Right cardiac atrium (tissue), 5 donors: ENCODE results near the gene WDR90. TPM values are rescaled to one million over a fixed set of nuclear protein-coding genes. Genes with fewer than 3 reads are reported as not detected.
A peak's percentile ranks its signal among the peaks of the same experiment; 100 is the strongest.

Source experiments
- ATAC-seq, 2 donors: fragments of 200-7000 bp; cut with Tn5 transposase; one replicate each; pipeline versions ENCODE4 v1.8.0 to v1.9.1; 2020; ENCODE audit warnings: moderate library complexity in 2 of 2, mild to moderate bottlenecking in 1 of 2
- DNase-seq, 3 donors: peaks; one replicate each; pipeline ENCODE4 v3.0.0-alpha.2; 2020
- H3K27ac ChIP-seq: one replicate; pipeline ENCODE4 v1.5.1; 2013; ENCODE audit warnings: mild to moderate bottlenecking, low read length, control low read depth, moderate library complexity
- H3K27me3 ChIP-seq: one replicate; pipeline ENCODE4 v1.6.1; 2013; ENCODE audit not compliant: control insufficient read depth, insufficient read depth
- H3K4me1 ChIP-seq: one replicate; pipeline ENCODE4 v1.6.1; 2013; ENCODE audit warnings: low read length; ENCODE audit not compliant: control insufficient read depth, insufficient read depth
- H3K4me3 ChIP-seq: one replicate; pipeline ENCODE4 v1.5.1; 2013; ENCODE audit warnings: low read length, control low read depth
- H3K9me3 ChIP-seq: one replicate; pipeline ENCODE4 v1.6.1; 2013; ENCODE audit warnings: low read length; ENCODE audit not compliant: control insufficient read depth
- WGBS: extraction: QIAGEN DNeasy Blood & Tissue Kit; methylation state at CpG from one replicate; pipeline ENCODE4 v1.1.7; 2013; 5-methylcytosine and 5-hydroxymethylcytosine counted together
- intact Hi-C, 4 donors: fragments of 100-400 bp; cut with DNase I; formaldehyde crosslinking; loops; one replicate each; pipeline versions ENCODE4 v1.11.0 to v1.14.0; 2022 to 2023
- polyA plus RNA-seq: library from polyadenylated mRNA; stranded (reverse); fragments of 200-250 nt; gene quantifications from one replicate; pipeline ENCODE4 v1.2.3, GENCODE V29; 2013
- total RNA-seq, 4 donors: library from RNA; stranded (reverse); fragmentation: NEBNext Ultra II Directional; extraction: Animal tissue kit (Norgen Biotek cat#: 25700); gene quantifications; one replicate each; pipeline ENCODE4 v1.2.1, GENCODE V29; 2021
- donor health status: healthy with polysubstance abuse.
- donor health status: DM: no; HTN: yes; CAD: no.
- donor health status: DM: no; HTN: no; CAD: no.
- donor health status: DM: no; HTN: yes; CAD: no; lungs with severe emphysema.
- donor health status: DM: yes; HTN: yes; CAD: no.

The WDR90 gene
- total and polyA plus RNA-seq, 5 donors, result 8.1 to 13.7 (median 11.9) TPM

DNA sequence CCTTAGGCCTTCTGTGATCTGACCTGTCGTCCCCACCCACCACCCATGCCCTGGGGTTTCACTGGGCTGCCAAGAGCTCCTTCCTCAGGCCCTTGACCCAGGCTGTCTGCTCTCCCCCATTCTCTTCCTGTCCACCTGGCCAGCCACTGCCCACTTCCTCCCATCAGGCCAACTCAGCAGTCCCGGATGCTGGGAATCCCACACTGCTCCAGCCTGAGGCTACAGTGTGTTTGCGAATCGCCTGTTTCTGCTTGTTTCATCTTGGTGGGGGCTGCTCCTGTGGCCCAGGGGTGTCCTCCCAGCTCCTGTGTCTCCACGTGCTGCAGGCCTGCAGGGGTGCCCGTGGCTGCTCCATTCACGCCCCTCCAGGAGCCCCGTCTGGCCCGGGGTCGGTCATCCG is 64.9 kb downstream of the WDR90 start:
- intact Hi-C loops, result loop anchor here in 3 of 4 donors (5.0 to 10.0 kb wide), 3 partner anchors 71 to 341 kb away; partner anchors contain the start of genes CHTF18 (in 3 of the 3) and RPUSD1 (in 3 of the 3)
- Histone ChIP-seq H3K9me3 (no peaks in the 10 kb centered on the region), H3K27me3 (no peaks in the 10 kb centered on the region), H3K4me1 (no peaks in the 10 kb centered on the region), H3K27ac (no peak overlapping the region), H3K4me3 (no peak overlapping the region)
- DNase-seq (no peak), ATAC-seq (no peak)
- WGBS, result 71% methylated on average over 11 of the region's 11 CpGs

DNA sequence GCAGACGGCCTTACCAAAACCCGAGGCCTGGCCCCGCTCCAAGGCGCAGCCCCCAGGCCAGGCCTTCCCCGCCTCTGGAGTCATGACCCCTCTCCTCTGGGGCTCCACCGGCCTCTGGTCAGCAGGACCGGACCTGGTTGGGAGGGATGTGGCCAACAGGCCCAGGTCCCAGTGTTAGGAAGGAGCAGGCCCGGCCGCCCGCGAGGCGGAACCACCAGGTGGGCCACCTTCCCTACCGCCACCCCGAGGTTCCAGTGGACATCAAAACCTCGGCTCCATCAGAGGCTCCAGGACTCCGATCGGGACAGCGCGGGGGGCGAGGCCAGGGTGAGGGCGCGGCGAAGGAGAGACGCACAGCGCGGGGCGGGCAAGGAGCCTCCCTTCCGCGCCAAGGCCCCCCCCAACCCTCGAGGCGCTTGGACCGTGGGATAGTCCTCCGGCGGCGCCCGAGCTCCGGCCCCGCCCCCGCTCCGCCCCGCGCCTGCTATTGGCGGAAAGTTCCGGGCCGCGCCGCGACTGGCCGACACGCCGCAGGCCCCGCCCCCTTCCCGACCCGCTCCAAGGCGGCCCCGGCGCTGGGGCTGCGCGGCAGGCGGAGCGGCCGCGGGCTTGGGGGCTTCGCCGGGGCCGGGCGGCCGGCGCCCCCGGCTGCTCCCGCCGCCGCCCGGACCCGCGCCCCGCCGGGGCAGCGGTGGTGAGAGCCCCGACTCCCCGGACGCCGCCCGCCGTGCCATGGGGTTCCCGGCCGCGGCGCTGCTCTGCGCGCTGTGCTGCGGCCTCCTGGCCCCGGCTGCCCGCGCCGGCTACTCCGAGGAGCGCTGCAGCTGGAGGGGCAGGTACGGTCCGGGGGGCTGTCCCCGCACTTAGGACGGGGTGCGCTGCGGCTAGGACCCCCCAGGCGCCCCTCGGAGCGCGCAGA is 65.7 kb downstream of the WDR90 start, which contains the start of gene METRN:
METRN (plus strand) TSS at position 561 of the 919 bp plus-strand sequence; CDS start at position 733, 172 bp downstream.
- WGBS, result 3% methylated on average over 107 of the region's 108 CpGs
- peak; percentile 88 to 90 for ATAC-seq
- no peak within 1 kb of the TSS for H3K27ac ChIP-seq

DNA sequence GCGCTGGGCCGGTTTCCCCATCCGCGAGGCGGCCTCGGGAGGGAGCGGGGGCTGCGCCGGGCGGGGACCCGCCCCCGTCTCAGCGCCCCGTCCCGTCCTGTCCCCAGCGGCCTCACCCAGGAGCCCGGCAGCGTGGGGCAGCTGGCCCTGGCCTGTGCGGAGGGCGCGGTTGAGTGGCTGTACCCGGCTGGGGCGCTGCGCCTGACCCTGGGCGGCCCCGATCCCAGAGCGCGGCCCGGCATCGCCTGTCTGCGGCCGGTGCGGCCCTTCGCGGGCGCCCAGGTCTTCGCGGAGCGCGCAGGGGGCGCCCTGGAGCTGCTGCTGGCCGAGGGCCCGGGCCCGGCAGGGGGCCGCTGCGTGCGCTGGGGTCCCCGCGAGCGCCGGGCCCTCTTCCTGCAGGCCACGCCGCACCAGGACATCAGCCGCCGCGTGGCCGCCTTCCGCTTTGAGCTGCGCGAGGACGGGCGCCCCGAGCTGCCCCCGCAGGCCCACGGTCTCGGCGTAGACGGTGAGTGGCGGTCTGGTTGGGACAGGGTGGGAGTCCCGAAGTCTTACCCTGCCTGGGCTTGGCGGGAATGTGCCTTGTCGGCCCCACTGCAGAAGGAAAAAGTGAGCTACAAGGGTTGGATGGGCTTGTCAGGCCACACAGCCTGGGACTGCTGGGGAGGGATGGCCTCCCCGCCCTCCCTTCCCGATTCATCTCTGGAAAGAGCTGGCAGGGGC is 66.5 kb downstream of the WDR90 start:
- Histone ChIP-seq H3K4me1 (peaks cover 3% of the 10 kb centered on the region), H3K27me3 (no peaks in the 10 kb centered on the region), H3K9me3 (no peaks in the 10 kb centered on the region), H3K4me3 (peak overlapping the region; percentile 91), H3K27ac (no peak overlapping the region)
- DNase-seq, result peak in 1 of 3 donors; percentile 74
- intact Hi-C loops, result loop anchor here in 2 of 4 donors (10.0 kb wide), 2 partner anchors 69 to 339 kb away; partner anchors contain the start of genes CHTF18 (in 1 of the 2) and RPUSD1 (in 1 of the 2)
- 2% methylated on average over 74 of the region's 74 CpGs for WGBS
- ATAC-seq, result no peak

More for the DNA sequence above, 65.7 kb downstream of the WDR90 start, which contains the start of gene METRN:
- peak within 1 kb of the TSS; percentile 91 for H3K4me3 ChIP-seq
- H3K27me3 ChIP-seq, result no peaks in the 10 kb centered on the region
- peaks cover under 1% of the 10 kb centered on the region for H3K4me1 ChIP-seq
- intact Hi-C loops, result loop anchor here in 3 of 4 donors (5.0 to 10.0 kb wide), 3 partner anchors 70 to 340 kb away; partner anchors contain the start of genes CHTF18 (in 3 of the 3) and RPUSD1 (in 3 of the 3)
- peak; percentile 93 to 99 (median 97) for DNase-seq
- H3K9me3 ChIP-seq, result no peaks in the 10 kb centered on the region

DNA sequence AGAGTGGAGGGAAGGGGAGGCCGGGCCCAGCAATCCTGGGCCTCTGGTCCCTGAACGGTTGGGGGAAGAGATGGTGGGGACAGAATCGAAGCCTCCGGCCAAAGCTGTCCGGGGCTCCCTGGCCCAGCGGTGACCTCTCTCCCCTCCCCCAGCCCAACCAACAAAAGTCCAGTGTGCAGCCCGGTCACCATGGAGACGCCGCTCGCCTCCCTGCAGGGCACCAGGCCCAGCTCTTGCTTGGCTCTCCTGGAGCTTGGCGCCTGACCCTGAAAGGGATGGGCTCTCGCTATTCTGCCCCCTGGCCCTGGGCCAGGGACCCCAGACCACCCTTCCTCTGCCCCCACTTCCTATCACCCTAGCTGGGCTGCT is 67.0 kb downstream of the WDR90 start:
- H3K4me3 ChIP-seq, result peak overlapping the region; percentile 91
- 26% methylated on average over 12 of the region's 12 CpGs for WGBS
- peak; percentile 53 to 82 (median 78) for DNase-seq
- H3K27me3 ChIP-seq, result no peaks in the 10 kb centered on the region
- peaks cover 3% of the 10 kb centered on the region for H3K4me1 ChIP-seq
- no peaks in the 10 kb centered on the region for H3K9me3 ChIP-seq
- intact Hi-C loops, result loop anchor here in 2 of 4 donors (10.0 kb wide), 2 partner anchors 69 to 339 kb away; partner anchors contain the start of genes CHTF18 (in 1 of the 2) and RPUSD1 (in 1 of the 2)
- no peak overlapping the region for H3K27ac ChIP-seq
- no peak for ATAC-seq

DNA sequence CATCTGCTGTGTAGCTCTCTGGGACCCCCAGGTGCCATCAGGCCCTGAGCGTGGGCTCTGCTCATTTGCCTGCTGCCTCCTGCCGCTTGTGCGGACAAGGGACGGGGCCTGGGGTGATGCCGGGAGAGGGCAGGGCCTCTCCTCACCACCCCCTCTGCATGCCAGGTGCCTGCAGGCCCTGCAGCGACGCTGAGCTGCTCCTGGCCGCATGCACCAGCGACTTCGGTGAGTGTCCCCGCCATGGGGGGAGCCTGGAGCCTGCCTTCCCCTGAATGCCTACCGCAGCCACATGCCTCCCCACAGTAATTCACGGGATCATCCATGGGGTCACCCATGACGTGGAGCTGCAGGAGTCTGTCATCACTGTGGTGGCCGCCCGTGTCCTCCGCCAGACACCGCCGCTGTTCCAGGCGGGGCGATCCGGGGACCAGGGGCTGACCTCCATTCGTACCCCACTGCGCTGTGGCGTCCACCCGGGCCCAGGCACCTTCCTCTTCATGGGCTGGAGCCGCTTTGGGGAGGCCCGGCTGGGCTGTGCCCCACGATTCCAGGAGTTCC is 67.7 kb downstream of the WDR90 start:
- no peak for ATAC-seq
- DNase-seq, result no peak
- Histone ChIP-seq H3K4me1 (peaks cover 3% of the 10 kb centered on the region), H3K4me3 (no peak overlapping the region), H3K27me3 (no peaks in the 10 kb centered on the region), H3K27ac (no peak overlapping the region), H3K9me3 (no peaks in the 10 kb centered on the region)
- intact Hi-C loops, result loop anchor here in 2 of 4 donors (10.0 kb wide), 2 partner anchors 68 to 338 kb away; partner anchors contain the start of genes CHTF18 (in 1 of the 2) and RPUSD1 (in 1 of the 2)
- 87% methylated on average over 29 of the region's 29 CpGs for WGBS

Other genes with a start within 250 kb of the WDR90 start
- gene DECR2, start 247.5 kb upstream of the WDR90 start, total RNA-seq, result 10 to 100 TPM in 3 of 4 donors, 1 to 10 TPM in 1; 8.6 to 14.6 (median 13.3) TPM
- gene DECR2, start 247.5 kb upstream of the WDR90 start, polyA plus RNA-seq, result 14.3 TPM
- gene RAB11FIP3, start 223.7 kb upstream of the WDR90 start, total RNA-seq, result 10 to 100 TPM; 32.2 to 44.6 (median 38.4) TPM
- gene RAB11FIP3, start 223.7 kb upstream of the WDR90 start, polyA plus RNA-seq, result 25.1 TPM
- 10 to 100 TPM; 15.4 to 22.1 (median 19.6) TPM for gene CAPN15, start 121.7 kb upstream of the WDR90 start, total RNA-seq
- 16.9 TPM for gene CAPN15, start 121.7 kb upstream of the WDR90 start, polyA plus RNA-seq
- gene PRR35, start 89.0 kb upstream of the WDR90 start, total RNA-seq, result not detected
- gene PRR35, start 89.0 kb upstream of the WDR90 start, polyA plus RNA-seq, result not detected
- under 1 TPM; 0.22 to 0.62 (median 0.54) TPM for gene NHLRC4, start 82.4 kb upstream of the WDR90 start, total RNA-seq
- gene NHLRC4, start 82.4 kb upstream of the WDR90 start, polyA plus RNA-seq, result 0.84 TPM
- gene PIGQ, start 79.4 kb upstream of the WDR90 start, total RNA-seq, result 10 to 100 TPM; 19.8 to 23.0 (median 21.6) TPM
- 22.9 TPM for gene PIGQ, start 79.4 kb upstream of the WDR90 start, polyA plus RNA-seq
- 10 to 100 TPM; 10.9 to 13.4 (median 11.9) TPM for gene RAB40C, start 59.3 kb upstream of the WDR90 start, total RNA-seq
- gene RAB40C, start 59.3 kb upstream of the WDR90 start, polyA plus RNA-seq, result 13.4 TPM
- gene WFIKKN1, start 18.4 kb upstream of the WDR90 start, total RNA-seq, result under 1 TPM; 0.15 to 0.70 (median 0.20) TPM
- gene WFIKKN1, start 18.4 kb upstream of the WDR90 start, polyA plus RNA-seq, result 0.29 TPM
- gene METTL26, start 13.1 kb upstream of the WDR90 start, total RNA-seq, result 10 to 100 TPM; 55.4 to 60.3 (median 56.6) TPM
- 128 TPM for gene METTL26, start 13.1 kb upstream of the WDR90 start, polyA plus RNA-seq
- gene MCRIP2, start 7.5 kb upstream of the WDR90 start, total RNA-seq, result 100 to 1,000 TPM in 1 of 4 donors, 10 to 100 TPM in 3; 71.2 to 121 (median 85.6) TPM
- gene MCRIP2, start 7.5 kb upstream of the WDR90 start, polyA plus RNA-seq, result 141 TPM
- gene RHOT2, start 18.8 kb downstream of the WDR90 start, total RNA-seq, result 100 to 1,000 TPM in 1 of 4 donors, 10 to 100 TPM in 3; 84.3 to 104 (median 90.8) TPM
- gene RHOT2, start 18.8 kb downstream of the WDR90 start, polyA plus RNA-seq, result 101 TPM
- 1 to 10 TPM in 3 of 4 donors, under 1 TPM in 1; 0.89 to 2.9 (median 1.7) TPM for gene RHBDL1, start 26.3 kb downstream of the WDR90 start, total RNA-seq
- 2.3 TPM for gene RHBDL1, start 26.3 kb downstream of the WDR90 start, polyA plus RNA-seq
- 100 to 1,000 TPM; 114 to 121 (median 119) TPM for gene STUB1, start 31.0 kb downstream of the WDR90 start, total RNA-seq
- gene STUB1, start 31.0 kb downstream of the WDR90 start, polyA plus RNA-seq, result 126 TPM
- 10 to 100 TPM; 52.0 to 55.7 (median 54.6) TPM for gene JMJD8, start 35.0 kb downstream of the WDR90 start, total RNA-seq
- gene JMJD8, start 35.0 kb downstream of the WDR90 start, polyA plus RNA-seq, result 49.7 TPM
- gene WDR24, start 41.0 kb downstream of the WDR90 start, total RNA-seq, result 1 to 10 TPM; 7.1 to 9.0 (median 8.2) TPM
- 6.3 TPM for gene WDR24, start 41.0 kb downstream of the WDR90 start, polyA plus RNA-seq
- under 1 TPM; 0.19 to 0.38 (median 0.28) TPM for gene FBXL16, start 56.4 kb downstream of the WDR90 start, total RNA-seq
- 0.34 TPM for gene FBXL16, start 56.4 kb downstream of the WDR90 start, polyA plus RNA-seq
- 10 to 100 TPM; 65.2 to 75.0 (median 69.4) TPM for gene METRN, start 65.8 kb downstream of the WDR90 start, total RNA-seq
- gene METRN, start 65.8 kb downstream of the WDR90 start, polyA plus RNA-seq, result 68.2 TPM
- 10 to 100 TPM; 25.7 to 38.8 (median 33.2) TPM for gene ANTKMT, start 71.8 kb downstream of the WDR90 start, total RNA-seq
- 37.6 TPM for gene ANTKMT, start 71.8 kb downstream of the WDR90 start, polyA plus RNA-seq
- gene CCDC78, start 77.1 kb downstream of the WDR90 start, total RNA-seq, result under 1 TPM in 3 of 4 donors, not detected in 1; 0.36 to 0.97 (median 0.40) TPM
- 0.48 TPM for gene CCDC78, start 77.1 kb downstream of the WDR90 start, polyA plus RNA-seq
- 10 to 100 TPM in 3 of 4 donors, 1 to 10 TPM in 1; 7.5 to 15.3 (median 12.0) TPM for gene HAGHL, start 77.7 kb downstream of the WDR90 start, total RNA-seq
- gene HAGHL, start 77.7 kb downstream of the WDR90 start, polyA plus RNA-seq, result 21.0 TPM
- gene CIAO3, start 91.6 kb downstream of the WDR90 start, total RNA-seq, result 10 to 100 TPM; 21.5 to 31.3 (median 23.4) TPM
- gene CIAO3, start 91.6 kb downstream of the WDR90 start, polyA plus RNA-seq, result 28.2 TPM
- gene MSLN, start 111.4 kb downstream of the WDR90 start, total RNA-seq, result 1 to 10 TPM in 2 of 4 donors, under 1 TPM in 1, not detected in 1; 0.92 to 3.1 (median 1.0) TPM
- gene MSLN, start 111.4 kb downstream of the WDR90 start, polyA plus RNA-seq, result not detected
- gene RPUSD1, start 139.0 kb downstream of the WDR90 start, total RNA-seq, result 10 to 100 TPM in 2 of 4 donors, 1 to 10 TPM in 2; 9.3 to 11.8 (median 9.9) TPM
- 11.5 TPM for gene RPUSD1, start 139.0 kb downstream of the WDR90 start, polyA plus RNA-seq
- gene CHTF18, start 139.3 kb downstream of the WDR90 start, total RNA-seq, result 1 to 10 TPM; 4.0 to 6.9 (median 4.9) TPM
- gene CHTF18, start 139.3 kb downstream of the WDR90 start, polyA plus RNA-seq, result 3.4 TPM
- not detected for gene GNG13, start 151.4 kb downstream of the WDR90 start, total RNA-seq
- not detected for gene GNG13, start 151.4 kb downstream of the WDR90 start, polyA plus RNA-seq